ENCODE measurements around the gene LUZP2.

Gene LUZP2

DNA sequence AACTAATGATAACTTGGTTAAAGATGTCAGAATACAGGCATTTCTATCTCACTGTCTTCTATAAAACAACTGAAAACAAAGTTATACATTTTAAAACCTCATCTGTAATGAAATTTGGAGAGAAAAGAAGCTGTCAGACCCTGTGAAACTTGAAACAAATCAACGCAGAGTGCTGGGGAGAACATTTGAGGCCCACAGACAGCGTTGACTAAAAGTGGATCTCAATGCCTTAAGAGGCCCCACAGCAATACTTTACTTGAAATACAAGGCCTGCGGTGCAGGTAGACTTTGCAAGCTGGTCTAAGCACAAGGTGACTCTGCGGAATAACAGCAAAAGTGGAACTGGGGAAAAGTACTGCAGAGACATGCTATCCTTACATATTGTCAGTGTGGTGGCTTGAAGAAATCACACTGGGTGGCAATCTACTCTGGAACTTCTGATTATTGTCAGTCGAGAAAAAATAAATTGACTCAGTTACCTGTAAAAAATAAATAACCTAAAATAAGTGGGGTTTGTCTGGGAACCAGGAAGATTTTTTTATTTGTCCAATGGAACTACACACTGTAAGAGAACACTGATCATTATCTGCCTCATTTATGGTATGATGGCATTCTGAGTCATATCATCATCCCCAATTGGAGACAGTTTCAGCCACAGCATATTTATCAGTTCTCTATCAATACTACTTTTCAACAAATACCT is 138.9 kb downstream of the LUZP2 start:
- no peak for DNase-seq (ENCODE audit: low spot score)

DNA sequence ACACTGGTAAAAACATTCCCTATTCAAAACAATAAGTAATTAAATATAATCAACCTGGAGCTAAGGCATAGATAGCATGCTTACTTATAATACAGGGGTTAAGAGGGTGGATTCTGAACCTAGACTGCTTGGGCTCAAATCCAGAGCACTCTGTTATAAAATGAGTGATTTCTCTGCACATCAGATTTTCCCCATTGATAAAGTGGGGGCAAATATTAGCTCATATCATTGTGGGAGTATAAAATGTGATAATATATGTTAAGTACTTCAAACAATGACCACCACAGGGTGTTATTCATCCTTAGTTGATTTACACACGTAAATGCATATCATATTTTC is 139.4 kb downstream of the LUZP2 start:
- DNase-seq (ENCODE audit: low spot score) = no peak

DNA sequence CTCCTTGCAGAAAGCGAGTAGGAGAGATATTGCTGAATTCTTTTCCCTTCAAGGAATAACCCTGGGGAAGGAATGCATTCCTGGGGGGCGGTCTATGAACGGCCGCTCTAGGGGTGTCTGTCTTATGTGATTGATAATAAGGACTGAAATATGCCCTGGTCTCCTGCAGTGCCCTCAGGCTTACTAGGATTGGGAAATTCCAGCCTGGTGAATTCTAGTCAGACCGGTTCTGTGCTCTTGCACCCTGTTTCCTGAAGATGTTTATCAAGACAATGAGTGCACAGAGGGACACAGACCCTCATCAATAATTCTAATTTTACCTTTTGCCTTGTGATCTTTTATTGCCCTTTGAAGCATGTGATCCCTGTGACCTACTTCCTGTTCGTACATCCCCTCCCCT is 140.7 kb downstream of the LUZP2 start:
- DNase-seq (ENCODE audit: low spot score) = no peak

DNA sequence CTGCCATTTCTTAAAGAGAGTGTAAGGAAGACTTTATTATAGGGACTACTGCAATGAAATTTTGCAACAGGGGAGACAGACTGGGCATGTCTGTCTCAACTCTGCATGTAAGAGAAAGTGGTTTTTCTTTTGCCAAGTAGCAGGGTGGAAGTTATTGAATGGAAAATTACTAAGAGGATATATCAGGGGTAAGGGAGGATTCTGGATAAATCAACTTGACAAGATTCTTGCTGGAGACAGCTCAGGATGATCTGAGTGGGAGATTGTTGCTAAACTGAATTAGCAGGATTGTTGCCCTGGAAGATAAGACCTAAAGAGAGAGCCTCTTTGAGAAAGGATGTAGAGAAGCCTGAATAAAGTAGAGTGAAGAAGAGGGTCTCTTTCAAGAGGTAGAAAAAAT is 145.8 kb downstream of the LUZP2 start:
- DNase-seq (ENCODE audit: low spot score) = no peak

DNA sequence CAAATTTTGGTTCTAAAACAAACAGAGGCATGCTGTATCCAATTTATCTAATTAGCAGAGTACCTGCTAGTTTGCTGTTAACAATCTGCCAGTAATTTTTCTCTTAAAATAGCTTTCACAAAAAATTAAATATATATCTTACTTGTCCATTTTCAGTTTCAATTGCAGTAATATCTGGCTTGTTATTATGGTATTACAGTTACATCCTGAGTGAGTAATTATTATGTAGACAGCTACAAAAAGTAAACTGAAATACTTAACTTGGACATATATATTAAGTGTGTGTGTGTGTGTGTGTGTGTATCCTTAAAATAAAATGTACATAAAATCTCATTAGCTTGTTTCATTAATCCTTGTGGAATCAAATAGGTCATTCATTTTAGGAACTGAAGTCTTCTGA is 148.7 kb downstream of the LUZP2 start:
- DNase-seq (ENCODE audit: low spot score) = no peak

DNA sequence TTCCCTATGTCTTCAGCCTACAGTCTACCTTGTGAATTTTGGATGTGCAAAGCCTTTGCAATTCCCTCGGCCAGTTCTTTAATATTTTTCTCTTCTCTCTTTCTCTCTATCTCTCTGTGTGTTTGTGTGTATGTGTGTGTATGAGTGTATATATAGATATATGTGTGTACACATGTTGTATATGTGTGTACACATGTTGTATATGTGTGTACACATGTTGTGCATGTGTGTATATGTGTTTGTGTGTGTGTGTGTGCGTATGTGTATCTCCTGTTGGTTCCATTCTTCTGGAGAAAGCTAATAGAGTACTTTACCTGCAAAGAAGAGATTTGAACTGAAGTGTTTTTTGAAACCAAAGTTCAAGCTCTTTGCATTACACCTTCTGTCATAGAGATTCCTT is 155.0 kb downstream of the LUZP2 start:
- no peak for DNase-seq (ENCODE audit: low spot score)

DNA sequence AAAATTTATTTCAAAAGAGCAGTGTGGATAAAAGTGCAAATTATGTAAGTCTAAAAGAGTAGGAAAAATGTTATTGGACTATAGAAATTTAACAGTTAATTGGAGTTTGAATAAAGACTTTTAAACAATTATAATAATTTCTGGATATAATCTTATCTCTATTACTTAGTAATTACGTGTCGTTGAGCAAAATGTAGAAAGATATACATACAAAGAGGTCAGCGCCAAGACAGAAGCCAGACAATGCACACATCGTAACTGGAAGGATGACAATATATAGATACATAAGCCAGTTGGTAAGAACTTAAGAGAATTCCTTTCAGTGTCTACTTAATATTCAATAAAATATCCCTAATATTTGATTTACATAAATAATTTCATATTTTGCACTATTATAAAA is 157.0 kb downstream of the LUZP2 start:
- DNase-seq (ENCODE audit: low spot score) = no peak

DNA sequence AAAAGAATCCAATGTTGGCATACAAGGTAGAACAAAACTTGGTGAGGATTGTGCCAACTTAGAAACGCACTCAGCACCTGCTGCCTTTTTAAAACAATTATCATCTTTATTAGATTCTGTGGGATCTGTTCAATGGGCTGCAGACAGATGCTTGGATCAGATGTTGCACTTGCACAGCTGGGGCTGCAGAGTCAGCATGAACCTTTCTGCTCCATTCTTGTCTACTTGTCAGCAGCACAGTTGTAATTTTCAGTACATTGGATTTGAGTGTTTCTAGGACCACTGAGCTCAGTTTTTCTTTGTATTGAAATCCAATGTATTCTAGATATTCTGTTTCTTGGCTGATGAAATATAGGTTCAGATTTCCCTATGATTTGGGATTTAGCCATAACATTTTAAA is 164.5 kb downstream of the LUZP2 start:
- no peak for DNase-seq (ENCODE audit: low spot score)

DNA sequence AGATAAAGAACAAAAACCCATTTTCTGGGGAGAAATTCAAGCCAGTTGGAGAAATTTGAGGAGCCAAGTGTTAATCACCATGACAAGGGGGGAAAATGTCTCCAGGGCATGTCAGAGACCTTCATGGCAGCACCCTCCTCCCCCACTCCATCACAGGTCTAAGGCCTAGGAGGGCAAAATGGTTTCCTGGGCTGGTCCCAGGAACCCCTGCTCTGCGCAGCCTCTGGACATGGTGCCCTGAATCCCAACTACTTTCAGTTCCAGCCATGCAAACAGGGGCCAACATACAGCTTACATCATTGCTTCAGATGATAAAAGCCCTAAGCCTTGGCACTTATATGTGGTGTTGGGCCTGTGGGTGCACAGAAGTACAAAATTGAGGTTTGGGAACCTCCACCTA is 167.5 kb downstream of the LUZP2 start:
- DNase-seq (ENCODE audit: low spot score) = no peak

DNA sequence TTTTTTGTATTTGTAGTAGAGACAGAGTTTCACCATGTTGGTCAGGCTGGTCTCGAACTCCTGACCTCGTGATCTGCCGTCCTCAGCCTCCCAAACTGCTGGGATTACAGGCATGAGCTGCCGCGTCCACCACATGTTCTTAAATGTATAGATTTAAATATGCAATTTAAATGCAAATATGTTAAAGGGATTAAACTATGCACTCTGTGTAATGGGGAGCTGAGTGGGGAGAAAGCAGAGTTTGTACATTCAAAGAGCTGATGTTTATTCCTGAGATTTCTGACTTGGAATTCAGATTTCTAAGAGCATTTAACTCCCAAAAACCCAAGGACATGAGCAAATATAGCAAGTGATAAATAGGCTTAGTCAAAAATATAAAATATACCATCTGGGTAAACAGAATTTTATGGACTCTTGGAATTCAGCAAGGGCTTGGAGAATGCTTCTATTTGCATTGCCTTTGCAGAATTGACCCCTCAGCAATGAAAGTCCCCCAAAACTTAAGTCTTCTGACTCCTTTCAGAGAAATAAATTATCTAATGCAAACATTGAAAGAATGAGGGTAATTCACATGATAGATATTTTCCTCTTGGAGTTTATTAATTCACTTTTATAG is 170.6 kb downstream of the LUZP2 start:
- DNase-seq (ENCODE audit: low spot score) = no peak

DNA sequence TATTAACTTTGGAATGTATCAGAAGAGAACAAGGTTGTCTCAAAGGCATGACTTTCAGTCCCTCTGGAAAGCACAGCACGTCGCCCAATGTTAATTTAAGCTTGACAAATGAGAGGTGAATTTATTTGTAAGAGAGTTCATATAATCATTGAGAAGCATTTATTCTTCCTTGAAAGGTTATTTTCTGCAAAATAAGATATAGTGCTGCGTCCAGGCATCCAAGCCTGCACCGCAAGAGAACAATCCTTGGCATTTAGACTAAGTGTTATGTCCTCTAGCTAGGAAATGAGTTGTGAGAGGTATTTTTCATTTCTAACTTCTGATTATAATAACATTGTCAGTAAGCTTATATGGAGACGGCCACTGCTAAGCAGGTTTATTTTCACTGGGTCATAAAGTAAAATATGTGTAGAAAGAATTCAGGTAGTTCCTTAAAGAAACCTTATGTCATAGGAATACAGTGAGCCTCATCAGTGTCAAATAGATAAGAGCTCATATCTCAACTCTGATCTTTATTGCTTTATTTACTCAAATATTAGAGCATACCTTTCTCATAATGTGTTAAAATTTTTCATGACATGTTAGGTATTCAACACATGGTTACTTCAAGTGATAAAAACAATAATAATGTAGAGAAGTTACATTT is 182.0 kb downstream of the LUZP2 start:
- DNase-seq (ENCODE audit: low spot score) = no peak

DNA sequence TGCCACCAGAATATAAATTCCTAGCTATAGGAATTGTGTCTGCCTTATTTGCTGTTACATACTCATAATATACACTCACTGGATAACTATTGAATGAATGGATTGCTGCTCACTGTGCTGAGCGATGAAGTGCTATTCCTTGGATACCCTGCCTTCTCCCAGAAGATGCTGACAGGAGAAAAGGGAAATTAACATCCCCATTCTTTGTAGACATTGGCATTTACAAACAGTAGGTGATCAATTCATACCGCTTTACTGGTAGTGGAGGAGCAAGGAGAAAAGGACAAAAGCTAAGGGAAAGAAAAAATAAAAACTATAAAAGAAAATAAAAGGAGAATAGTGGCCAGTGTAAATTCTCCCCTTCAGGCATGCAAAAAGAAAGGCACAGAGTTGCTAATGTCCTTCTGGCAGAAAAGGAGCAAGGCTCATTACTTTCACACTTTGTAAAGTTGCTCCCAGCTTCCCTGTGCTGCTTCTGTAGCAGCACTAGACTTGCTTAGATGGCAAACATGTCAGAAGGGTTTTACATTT is 183.0 kb downstream of the LUZP2 start:
- no peak for DNase-seq (ENCODE audit: low spot score)

DNA sequence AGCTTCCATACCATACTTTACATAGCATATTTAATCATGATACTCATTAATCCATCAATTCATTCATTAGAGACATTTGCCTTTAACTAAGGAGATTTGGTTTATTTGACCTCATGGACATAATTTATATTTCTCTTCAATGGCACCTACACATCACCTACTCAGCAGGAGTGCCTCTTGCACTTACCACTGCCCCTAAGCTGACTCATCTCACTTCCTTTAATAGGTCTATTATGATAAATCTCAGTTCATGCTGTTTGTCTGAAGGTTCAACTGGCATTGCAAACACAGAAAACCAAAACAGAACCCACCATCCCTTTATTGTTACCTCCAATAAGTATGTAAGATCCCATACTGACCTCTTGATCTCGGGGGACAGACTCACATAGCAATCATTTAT is 186.7 kb downstream of the LUZP2 start:
- DNase-seq (ENCODE audit: low spot score) = no peak

DNA sequence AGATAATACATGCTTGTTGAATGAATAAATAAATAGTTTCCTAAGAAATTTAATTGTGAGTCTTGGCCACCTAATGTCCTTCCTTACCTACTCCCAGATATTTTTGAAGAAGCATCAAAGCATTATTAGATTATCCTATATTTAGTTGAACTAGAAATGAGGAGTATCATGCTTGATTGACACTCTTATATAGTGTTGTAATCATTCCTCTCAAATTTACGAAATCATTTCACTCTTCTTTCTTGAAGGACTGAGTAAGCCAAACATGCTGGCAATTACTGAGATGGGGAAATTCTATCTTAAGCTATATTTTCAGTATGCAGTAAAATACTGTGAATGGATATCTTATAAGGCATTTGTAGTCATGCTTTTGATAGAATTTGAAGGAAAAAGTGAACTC is 189.0 kb downstream of the LUZP2 start:
- DNase-seq (ENCODE audit: low spot score) = no peak

DNA sequence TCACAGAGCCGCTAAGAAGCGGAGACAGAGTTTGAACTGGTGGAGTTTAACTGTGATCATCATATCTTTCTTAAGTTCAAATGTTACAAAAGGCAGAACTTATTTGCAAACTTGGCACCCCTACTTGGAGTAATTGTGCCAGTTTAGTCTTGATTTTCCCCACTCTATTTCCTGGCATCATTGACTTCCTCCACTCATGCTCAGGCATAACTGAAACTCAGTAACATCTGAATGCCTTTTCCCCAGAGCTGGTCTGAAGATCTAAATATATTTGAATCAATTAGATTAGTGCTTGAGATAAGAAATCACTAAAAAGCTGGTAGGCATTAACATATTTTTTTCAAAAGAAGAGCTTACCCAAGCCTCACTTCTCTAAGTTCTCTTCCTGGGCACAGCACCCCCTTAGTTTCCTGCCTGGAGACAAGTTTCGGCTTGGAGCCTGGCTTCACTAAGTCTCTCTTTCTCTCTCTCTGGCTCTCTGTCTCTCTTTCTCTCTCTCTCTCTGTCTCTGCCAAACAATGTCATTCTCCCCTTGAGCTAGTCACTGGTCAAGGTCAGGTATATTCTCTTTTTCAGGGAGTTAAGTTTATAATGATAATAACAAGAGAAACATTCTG is 190.8 kb downstream of the LUZP2 start:
- no peak for DNase-seq (ENCODE audit: low spot score)

DNA sequence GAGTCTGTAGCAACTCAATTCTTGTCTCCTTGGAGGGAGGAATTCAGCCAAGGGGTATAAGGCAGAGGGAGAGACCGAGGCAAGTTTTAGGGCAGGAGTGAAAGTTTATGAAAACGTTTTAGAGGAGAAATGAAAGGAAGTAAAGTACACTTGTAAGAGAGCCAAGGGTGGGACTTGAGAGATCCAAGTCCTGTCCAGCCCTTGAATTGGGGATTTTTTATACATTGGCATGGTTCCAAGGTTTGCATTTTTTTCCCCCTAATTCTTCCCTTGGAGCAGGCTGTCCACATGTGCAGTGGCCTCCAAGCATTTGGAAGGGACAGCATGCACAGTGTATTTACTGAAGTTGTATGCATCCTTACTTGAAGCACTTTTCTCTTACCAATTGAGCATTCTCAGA is 192.1 kb downstream of the LUZP2 start:
- no peak for DNase-seq (ENCODE audit: low spot score)

DNA sequence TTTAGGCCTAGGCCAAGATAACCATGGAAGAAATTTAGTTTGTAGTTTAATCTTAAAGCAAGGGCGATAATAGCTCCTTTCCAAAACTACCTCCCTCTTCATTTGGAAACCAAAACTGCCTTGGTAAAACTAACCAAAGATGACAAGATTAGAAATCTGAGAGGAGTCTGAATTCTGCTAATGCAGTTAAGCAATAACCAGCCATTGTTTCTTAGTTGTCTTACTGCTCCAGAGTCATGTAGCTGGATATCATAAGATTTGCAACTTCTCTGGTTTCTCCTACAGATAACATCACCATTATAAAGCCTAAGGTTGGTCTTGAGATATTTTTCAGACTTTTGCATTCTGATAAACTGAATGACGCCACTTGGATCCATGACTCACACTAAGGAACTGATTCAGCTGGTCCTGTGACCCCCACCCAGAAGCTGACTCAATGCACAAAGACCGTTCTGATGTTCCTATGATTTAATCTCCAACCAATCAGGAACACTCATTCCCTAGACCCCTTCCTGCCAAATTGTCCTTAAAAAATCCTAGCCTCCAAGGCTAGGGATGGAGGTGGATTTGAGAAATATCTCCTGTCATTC is 200.8 kb downstream of the LUZP2 start:
- no peak for DNase-seq (ENCODE audit: low spot score)

DNA sequence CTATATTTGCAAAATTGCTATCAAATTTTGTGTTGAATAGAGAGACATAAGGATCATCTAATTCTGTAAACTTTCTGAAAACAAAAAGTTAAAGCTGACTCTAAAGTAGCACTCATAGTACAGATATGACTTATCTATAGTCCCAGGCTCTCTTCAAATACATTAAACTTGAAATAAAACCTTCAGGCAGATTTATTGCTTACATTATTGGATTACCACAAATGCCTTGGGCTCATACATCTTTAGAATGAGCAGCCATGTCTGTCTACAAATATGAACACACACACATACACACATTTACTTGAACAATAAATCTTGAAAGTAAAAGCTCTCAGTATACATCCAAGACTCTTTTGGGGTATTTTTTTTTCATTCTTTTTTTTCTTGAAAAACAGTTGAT is 207.9 kb downstream of the LUZP2 start:
- no peak for DNase-seq (ENCODE audit: low spot score)

DNA sequence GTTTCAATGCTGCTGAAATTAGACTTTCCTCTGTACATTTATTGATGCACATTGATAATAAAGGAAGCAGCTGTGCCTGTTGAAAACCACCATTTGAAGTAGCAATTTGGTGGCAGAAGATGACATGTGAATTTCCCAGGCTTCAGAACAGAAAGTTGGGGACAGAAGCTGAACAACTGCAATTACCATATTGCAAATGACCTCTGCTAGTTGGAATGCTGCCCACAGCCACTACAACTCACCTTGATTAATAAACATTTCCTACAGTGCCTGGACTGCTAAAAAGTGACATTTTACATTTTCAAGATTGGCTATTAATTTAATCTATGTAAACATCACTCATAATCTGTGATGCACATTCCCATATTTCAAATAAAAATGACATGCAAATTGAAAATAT is 208.6 kb downstream of the LUZP2 start:
- no peak for DNase-seq (ENCODE audit: low spot score)

DNA sequence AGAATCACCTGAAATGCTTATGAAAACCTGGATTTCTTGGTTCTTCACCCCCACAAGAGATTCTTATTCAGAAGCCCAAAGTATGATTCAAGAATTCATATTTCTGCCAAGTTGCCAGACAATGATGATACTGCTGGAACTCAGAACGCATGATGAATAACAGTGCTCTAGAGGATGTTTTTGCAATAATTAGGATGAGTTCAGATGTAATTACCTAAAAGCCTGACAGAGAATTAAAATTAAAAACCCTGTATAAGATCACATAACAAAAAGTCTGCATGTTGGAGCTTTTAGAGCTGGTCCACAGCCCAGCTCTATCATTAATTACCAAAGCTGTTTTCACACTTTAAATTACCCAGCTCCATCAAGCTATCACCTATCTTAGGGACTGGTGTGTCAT is 211.8 kb downstream of the LUZP2 start:
- DNase-seq (ENCODE audit: low spot score) = no peak

DNA sequence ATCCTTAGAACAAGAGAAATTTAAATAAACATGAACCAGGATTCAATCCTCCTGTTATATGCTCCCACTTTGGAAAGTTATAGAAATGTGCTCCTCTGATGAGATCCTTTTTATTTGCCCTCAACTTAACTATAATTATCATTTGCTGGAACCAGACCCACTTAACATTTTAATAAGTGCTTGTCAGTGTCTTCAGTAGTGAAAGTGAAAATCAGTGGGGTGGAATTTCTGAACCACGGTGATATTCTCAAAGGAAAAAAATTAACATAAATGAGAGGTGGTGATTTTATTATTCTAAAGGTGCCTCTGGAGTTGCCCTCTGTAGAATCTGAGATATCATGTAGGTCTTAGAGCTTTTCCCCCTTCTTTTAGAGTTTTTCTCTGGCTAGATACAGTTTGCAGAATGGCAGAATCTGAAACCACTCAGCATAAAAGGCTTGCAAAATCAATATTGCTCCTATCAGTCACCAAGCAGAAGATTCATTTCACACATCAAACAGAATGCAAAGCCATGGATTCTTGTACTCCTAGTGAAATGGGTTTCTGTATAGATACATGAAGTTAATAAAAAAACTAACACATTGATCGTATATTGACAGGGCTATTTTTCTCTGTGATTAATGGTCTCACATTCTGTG is 213.2 kb downstream of the LUZP2 start:
- DNase-seq (ENCODE audit: low spot score) = no peak

DNA sequence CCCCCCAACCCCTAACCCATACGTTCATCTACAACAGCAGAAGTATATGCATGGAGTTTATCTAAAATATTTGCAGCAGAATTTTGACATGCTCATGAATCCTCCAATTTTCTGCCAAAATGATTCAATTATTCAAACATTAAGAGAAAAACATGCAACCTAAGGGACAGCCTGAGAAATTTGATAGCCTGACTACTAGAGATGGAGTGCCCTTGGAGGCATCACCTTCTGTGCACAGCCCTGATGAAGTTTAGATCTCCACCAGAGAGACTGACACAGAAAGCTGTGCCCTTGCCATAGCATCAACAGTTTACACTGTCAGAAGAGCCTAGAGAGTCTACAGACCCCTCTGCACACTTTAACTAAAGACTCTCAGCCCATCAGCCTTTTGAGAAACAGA is 217.7 kb downstream of the LUZP2 start:
- DNase-seq (ENCODE audit: low spot score) = no peak
